IMR-90 (cell line): Measurements from ENCODE around the gene DDX21. TPM values are rescaled to one million over a fixed set of nuclear protein-coding genes. Genes with fewer than 3 reads are reported as not detected.

Experiments
- ATAC-seq: fragments of 200-7000 bp; cut with Tn5 transposase; 2 replicates; pipeline ENCODE4 v1.9.1; 2020; ENCODE audit warnings: low read depth, mild to moderate bottlenecking, moderate library complexity
- BruUV-seq: library from RNA; stranded (reverse); fragments of 400-500 nt; replicated peaks from 2 replicates; lab custom pipeline; 2021; lab: Mats Ljungman, UMichigan
- CTCF ChIA-PET: fragments of 300-600 bp; formaldehyde crosslinking; extraction: SDS; loops from one replicate; lab custom pipeline; 2021; ENCODE audit warnings: antibody characterized with exemption; lab: Yijun Ruan, JAX
- POLR2A ChIA-PET: fragments of 300-600 bp; sonication (Branson Sonifier 250); formaldehyde crosslinking; loops from one replicate; lab custom pipeline; 2022; ENCODE audit warnings: antibody characterized with exemption; ENCODE audit not compliant: unreplicated experiment; lab: Charles Lee
- DNase-seq: peaks from one replicate; pipeline ENCODE4 v3.0.0; 2013
- H2AFZ ChIP-seq: replicated peaks from 2 replicates; pipeline ENCODE3; 2013; ENCODE audit warnings: low read length, mild to moderate bottlenecking; ENCODE audit not compliant: poor library complexity
- H2AK5ac ChIP-seq: 2 replicates; pipeline ENCODE4 v1.6.1; 2013; ENCODE audit warnings: low read depth, low read length, inconsistent platforms
- H2AK9ac ChIP-seq: replicated peaks from 2 replicates; pipeline ENCODE3; 2013; ENCODE audit warnings: mild to moderate bottlenecking, low read depth, low read length, moderate library complexity; ENCODE audit not compliant: poor library complexity
- H2BK120ac ChIP-seq: 2 replicates; pipeline ENCODE4 v1.6.1; 2013; ENCODE audit warnings: low read depth, low read length, inconsistent platforms
- H2BK15ac ChIP-seq: 3 replicates; pipeline ENCODE4 v1.6.1; 2013; ENCODE audit warnings: low read depth, low read length, inconsistent platforms
- H2BK20ac ChIP-seq: 2 replicates; pipeline ENCODE4 v1.6.1; 2013; ENCODE audit warnings: low read depth, mild to moderate bottlenecking, inconsistent platforms, low read length, moderate library complexity
- H2BK5ac ChIP-seq: 2 replicates; pipeline ENCODE4 v1.6.1; 2013; ENCODE audit warnings: mild to moderate bottlenecking, low read depth, low read length, inconsistent platforms; ENCODE audit not compliant: poor library complexity, severe bottlenecking
- H3K14ac ChIP-seq: replicated peaks from 2 replicates; pipeline ENCODE4 v1.6.1; 2013; ENCODE audit warnings: low read depth, low read length, inconsistent platforms
- H3K18ac ChIP-seq: 2 replicates; pipeline ENCODE4 v1.6.1; 2013; ENCODE audit warnings: low read depth, low read length, control low read depth
- H3K23ac ChIP-seq: 2 replicates; pipeline ENCODE4 v1.6.1; 2013; ENCODE audit warnings: low read depth, low read length, inconsistent platforms
- H3K27ac ChIP-seq: 2 replicates; pipeline ENCODE4 v1.5.1; 2013; ENCODE audit warnings: mild to moderate bottlenecking, control low read depth, low read length; ENCODE audit not compliant: insufficient read depth
- H3K27me3 ChIP-seq: 2 replicates; pipeline ENCODE4 v1.6.1; 2013; ENCODE audit warnings: low read length; ENCODE audit not compliant: control insufficient read depth, insufficient read depth
- H3K36me3 ChIP-seq: 2 replicates; pipeline ENCODE4 v1.6.1; 2013; ENCODE audit warnings: low read length, mixed read lengths; ENCODE audit not compliant: control insufficient read depth, insufficient read depth
- H3K4ac ChIP-seq: 2 replicates; pipeline ENCODE4 v1.6.1; 2013; ENCODE audit warnings: low read depth, low read length, inconsistent platforms
- H3K4me1 ChIP-seq: 2 replicates; pipeline ENCODE4 v1.6.1; 2013; ENCODE audit warnings: low read length, mixed read lengths; ENCODE audit not compliant: control insufficient read depth, insufficient read depth
- H3K4me2 ChIP-seq: 2 replicates; pipeline ENCODE4 v1.6.1; 2013; ENCODE audit warnings: low read depth, mild to moderate bottlenecking, control low read depth, low read length, moderate library complexity
- H3K4me3 ChIP-seq: 2 replicates; pipeline ENCODE4 v1.5.1; 2013; ENCODE audit warnings: low read depth, mild to moderate bottlenecking, control low read depth, low read length, moderate library complexity; ENCODE audit not compliant: insufficient read depth
- H3K56ac ChIP-seq: 2 replicates; pipeline ENCODE4 v1.6.1; 2013; ENCODE audit warnings: low read length, inconsistent platforms; ENCODE audit not compliant: insufficient read depth; ENCODE audit errors: extremely low read depth
- H3K79me1 ChIP-seq, 2 experiments: 2 replicates each; pipeline ENCODE4 v1.6.1; 2013; ENCODE audit warnings: low read length in 2 of 2, inconsistent platforms in 1 of 2, low read depth in 1 of 2
- H3K9ac ChIP-seq: 2 replicates; pipeline ENCODE4 v1.6.1; 2013; ENCODE audit warnings: low read depth, low read length, control low read depth
- H3K9me1 ChIP-seq: 2 replicates; pipeline ENCODE4 v1.6.1; 2013; ENCODE audit warnings: low read length, inconsistent platforms; ENCODE audit not compliant: insufficient read depth
- H3K9me3 ChIP-seq: 2 replicates; pipeline ENCODE4 v1.6.1; 2013; ENCODE audit warnings: low read length; ENCODE audit not compliant: control insufficient read depth, insufficient read depth
- H4K20me1 ChIP-seq: 2 replicates; pipeline ENCODE4 v1.6.1; 2013; ENCODE audit warnings: low read length, inconsistent platforms; ENCODE audit not compliant: insufficient read depth
- H4K5ac ChIP-seq: 2 replicates; pipeline ENCODE4 v1.6.1; 2013; ENCODE audit warnings: mild to moderate bottlenecking, low read depth, low read length, control low read depth
- H4K8ac ChIP-seq, 2 experiments: 2 replicates each; pipeline ENCODE4 v1.6.1; 2013; ENCODE audit warnings: low read depth in 2 of 2, low read length in 2 of 2, control low read depth in 1 of 2, inconsistent platforms in 1 of 2
- H4K91ac ChIP-seq: 2 replicates; pipeline ENCODE4 v1.6.1; 2013; ENCODE audit warnings: low read depth, low read length, inconsistent platforms; ENCODE audit not compliant: insufficient read depth
- CEBPB ChIP-seq: IDR thresholded peaks from 2 replicates; pipeline ENCODE4 v1.6.1; 2012; ENCODE audit warnings: low read depth, low read length, improper control_type of control experiment
- CHD1 ChIP-seq: IDR thresholded peaks from 2 replicates; pipeline ENCODE4 v1.6.1; 2012; ENCODE audit warnings: low read depth, low read length, improper control_type of control experiment
- ELK1 ChIP-seq: fragments of 150-350 bp; IDR thresholded peaks from 2 replicates; pipeline ENCODE4 v1.6.1; 2016; ENCODE audit warnings: low read depth, mild to moderate bottlenecking, low read length, moderate library complexity, borderline replicate concordance
- NFE2L2 ChIP-seq: fragments of 150-350 bp; IDR thresholded peaks from 2 replicates; pipeline ENCODE4 v1.6.1; 2016; ENCODE audit warnings: low read depth, mild to moderate bottlenecking, low read length
- RFX5 ChIP-seq: IDR thresholded peaks from 2 replicates; pipeline ENCODE4 v1.8.0; 2012; ENCODE audit warnings: low read depth, mild to moderate bottlenecking, low read length, moderate library complexity
- USF2 ChIP-seq: fragments of 150-350 bp; IDR thresholded peaks from 2 replicates; pipeline ENCODE4 v1.6.1; 2017; ENCODE audit warnings: mild to moderate bottlenecking, antibody characterized with exemption, low read length, low read depth
- WGBS, 2 experiments: methylation state at CpG; one replicate each; pipeline versions ENCODE4 v1.1.5 to v1.1.7; 2013; ENCODE audit warnings: missing lambda C conversion rate in 2 of 2; ENCODE audit not compliant: insufficient read length in 1 of 2; ENCODE audit errors: extremely low coverage in 2 of 2; 5-methylcytosine and 5-hydroxymethylcytosine counted together
- dilution Hi-C: fragments of 300-500 bp; cut with HindIII; formaldehyde crosslinking; loops from one replicate; pipeline ENCODE4 v1.14.3; 2018; ENCODE audit warnings: low sequenced_read_pairs; ENCODE audit not compliant: unreplicated experiment
- in situ Hi-C: fragments of 300-500 bp; cut with MboI; formaldehyde crosslinking; loops from 3 replicates; pipeline ENCODE4 v1.14.3; 2019; ENCODE audit warnings: low sequenced_read_pairs, inconsistent platforms, mixed read lengths
- intact Hi-C: fragments of 100-400 bp; cut with micrococcal nuclease; formaldehyde crosslinking; loops from 2 replicates; pipeline ENCODE4 v1.10.0; 2022
- polyA plus RNA-seq, 3 experiments: library from polyadenylated mRNA; depleted of rRNA; stranded (reverse); fragments of >200 nt; gene quantifications; 2 replicates each; pipeline ENCODE4 v1.2.3, GENCODE V29; 2012; ENCODE audit warnings: low replicate concordance in 1 of 3
- total RNA-seq: library from RNA; depleted of rRNA; stranded (reverse); fragments of >200 nt; gene quantifications from 2 replicates; pipeline ENCODE4 v1.2.3, GENCODE V29; 2012

Gene DDX21
- total and polyA plus RNA-seq, 2 of the 4 experiments (the other 2 are of a cell fraction), result 43.2 to 73.7 TPM

GRCh38 chr10:69022611-69023010 lies 66.6 kb downstream of the DDX21 start:
- no peak overlapping the region for H4K8ac ChIP-seq
- H3K14ac ChIP-seq, result no peak overlapping the region
- H3K9ac ChIP-seq, result no peak overlapping the region
- H4K20me1 ChIP-seq, result no peaks in the 10 kb centered on the region
- 0 out of 2 replicates have a peak, but pooled peaks cover 7% of the 10 kb centered on the region for H3K9me1 ChIP-seq
- no peaks in the 10 kb centered on the region for H3K27me3 ChIP-seq
- no peak overlapping the region for H4K91ac ChIP-seq
- 96% methylated on average over 5 of the region's 19 CpGs; no CpG with 5 or more reads in 1 of the 2 experiments for WGBS, 2 experiments
- H3K4me2 ChIP-seq, result no peak overlapping the region
- H2BK15ac ChIP-seq, result no peak overlapping the region
- no peak overlapping the region for H2AK5ac ChIP-seq
- peaks cover 3% of the 10 kb centered on the region; the same call in 1 of the 2 replicates for H3K4me1 ChIP-seq
- no peak overlapping the region for H2BK120ac ChIP-seq
- ChIA-PET POLR2A (no interaction called here), CTCF (no interaction called here)
- intact Hi-C loops, result no loop called here
- H3K9me3 ChIP-seq, result no peaks in the 10 kb centered on the region
- no peak overlapping the region for H2AFZ ChIP-seq
- no peak for ATAC-seq
- H3K23ac ChIP-seq, result no peak overlapping the region
- H3K27ac ChIP-seq, result no peak overlapping the region
- no peak overlapping the region for H3K18ac ChIP-seq
- H2AK9ac ChIP-seq, result no peak overlapping the region
- H3K56ac ChIP-seq, result no peak overlapping the region
- H3K79me1 ChIP-seq, result no peaks in the 10 kb centered on the region
- H2BK20ac ChIP-seq, result no peak overlapping the region
- TF ChIP-seq RFX5 (no peak), NFE2L2 (no peak), CEBPB (no peak), CHD1 (no peak), USF2 (no peak), ELK1 (no peak)
- no peak overlapping the region for H3K4ac ChIP-seq
- H2BK5ac ChIP-seq, result no peak overlapping the region
- dilution Hi-C loops, result loop anchor here (25.0 kb wide), 1 partner anchor 90 kb away; the partner anchor contains the start of gene VPS26A
- 0 out of 2 replicates have a peak, but pooled peaks cover 2% of the 10 kb centered on the region for H3K36me3 ChIP-seq
- DNase-seq, result no peak
- no TSS peak for BruUV-seq
- in situ Hi-C loops, result no loop called here
- no peak overlapping the region for H4K5ac ChIP-seq
- H3K4me3 ChIP-seq, result no peak overlapping the region
